HepG2 (cell line): ENCODE data around the gene POLE3. TPM values are rescaled to one million over a fixed set of nuclear protein-coding genes. Genes with fewer than 3 reads are reported as not detected.

ENCODE experiments used
- KLF16 ChIP-seq, 2 experiments: sonication (generic) in 1 of 2; formaldehyde crosslinking in 1 of 2; IDR thresholded peaks; 2 replicates each; pipeline versions ENCODE4 v1.6.1 to v1.8.0; 2016 to 2023; ENCODE audit warnings: missing genetic modification reagents in 2 of 2, missing compliant biosample characterization in 1 of 2
- KMT2B ChIP-seq: IDR thresholded peaks from 2 replicates; pipeline ENCODE4 v1.6.1; 2016; ENCODE audit warnings: missing genetic modification reagents, missing compliant biosample characterization
- REL ChIP-seq: sonication (generic); formaldehyde crosslinking; conservative IDR thresholded peaks from 2 replicates; pipeline ENCODE4 v1.8.0; 2022; ENCODE audit warnings: mild to moderate bottlenecking, missing genetic modification reagents, moderate library complexity
- SRSF1 ChIP-seq: fragments of 200-400 bp; formaldehyde crosslinking; optimal IDR thresholded peaks from 2 replicates; pipeline ENCODE3; 2017; ENCODE audit warnings: mild to moderate bottlenecking, low read depth, low read length, moderate library complexity
- ZFP36L2 ChIP-seq: sonication (generic); formaldehyde crosslinking; IDR thresholded peaks from 2 replicates; pipeline ENCODE4 v1.4.0; 2020; ENCODE audit warnings: missing genetic modification reagents
- ZNF160 ChIP-seq: sonication (generic); formaldehyde crosslinking; IDR thresholded peaks from 2 replicates; pipeline ENCODE4 v1.8.0; 2022; ENCODE audit warnings: mild to moderate bottlenecking, inconsistent platforms, missing genetic modification reagents
- ZNF430 ChIP-seq: sonication (generic); formaldehyde crosslinking; IDR thresholded peaks from 2 replicates; pipeline ENCODE4 v1.9.0; 2021; ENCODE audit warnings: mild to moderate bottlenecking, missing genetic modification reagents
- ZNF562 ChIP-seq: sonication (generic); formaldehyde crosslinking; IDR thresholded peaks from 2 replicates; pipeline ENCODE4 v1.8.0; 2022; ENCODE audit warnings: missing genetic modification reagents, borderline replicate concordance
- ZNF670 ChIP-seq: sonication (generic); formaldehyde crosslinking; IDR thresholded peaks from 2 replicates; pipeline ENCODE4 v1.8.0; 2022; ENCODE audit warnings: mild to moderate bottlenecking, missing genetic modification reagents, borderline replicate concordance
- ZNF749 ChIP-seq: sonication (generic); formaldehyde crosslinking; IDR thresholded peaks from 2 replicates; pipeline ENCODE4 v1.8.0; 2022; ENCODE audit warnings: mild to moderate bottlenecking, missing genetic modification reagents, moderate library complexity, borderline replicate concordance
- polyA plus RNA-seq, 8 experiments: library from polyadenylated mRNA; depleted of rRNA in 3 of 8; stranded (reverse) in 7 of 8; unstranded in 1 of 8; fragments of >200 nt; fragmentation: Illumina TruSeq in 4 of 8; extraction: Trizol in 4 of 8; gene quantifications; 2 replicates each; pipeline versions ENCODE4 v1.2.1 to v1.2.3, GENCODE V29; 2011 to 2016; ENCODE audit warnings: low read depth in 4 of 8, missing spikeins in 1 of 8, mixed read lengths in 1 of 8; ENCODE audit not compliant: insufficient read depth in 1 of 8
- total RNA-seq, 5 experiments: library from RNA; depleted of rRNA; stranded (reverse); fragments of >200 nt; fragmentation: Illumina TruSeq; extraction: Trizol; gene quantifications; 2 replicates each; pipeline ENCODE4 v1.2.3, GENCODE V29; 2016; ENCODE audit warnings: low read depth in 1 of 5
- TF ChIP-seq, protein P1 (sequence below): sonication (generic); formaldehyde crosslinking; IDR thresholded peaks from 2 replicates; pipeline ENCODE4 v1.8.1; 2023; ENCODE audit warnings: mild to moderate bottlenecking, missing genetic modification reagents, borderline replicate concordance
- TF ChIP-seq, protein P2 (sequence below): sonication (generic); formaldehyde crosslinking; IDR thresholded peaks from 2 replicates; pipeline ENCODE4 v1.4.0; 2020; ENCODE audit warnings: missing genetic modification reagents, borderline replicate concordance
- TF ChIP-seq, protein P3 (sequence below): sonication (generic); formaldehyde crosslinking; conservative IDR thresholded peaks from 2 replicates; pipeline ENCODE4 v1.4.0; 2020; ENCODE audit warnings: missing genetic modification reagents
- TF ChIP-seq, protein P4 (sequence below): sonication (generic); formaldehyde crosslinking; IDR thresholded peaks from 2 replicates; pipeline ENCODE4 v1.8.0; 2022; ENCODE audit warnings: low read depth, missing genetic modification reagents
- TF ChIP-seq, protein P5 (sequence below): IDR thresholded peaks from 2 replicates; pipeline ENCODE4 v1.6.1; 2012; ENCODE audit warnings: inconsistent platforms
- TF ChIP-seq, protein P6 (sequence below): sonication (generic); formaldehyde crosslinking; IDR thresholded peaks from 2 replicates; pipeline ENCODE4 v1.4.0; 2020; ENCODE audit warnings: missing genetic modification reagents
- TF ChIP-seq, protein P7 (sequence below), 2 experiments: sonication (generic) in 1 of 2; formaldehyde crosslinking in 1 of 2; IDR thresholded peaks; 2 replicates each; pipeline versions ENCODE4 v1.4.0 to v1.6.1; 2016 to 2020; ENCODE audit warnings: borderline replicate concordance in 1 of 2, low read depth in 1 of 2, mild to moderate bottlenecking in 1 of 2, missing genetic modification reagents in 1 of 2

The POLE3 gene
- total and polyA plus RNA-seq, 2 of the 13 experiments (the other 11 are each of a cell fraction or from before 2014, with no cell fraction given), result 36.0 to 77.2 TPM

DNA sequence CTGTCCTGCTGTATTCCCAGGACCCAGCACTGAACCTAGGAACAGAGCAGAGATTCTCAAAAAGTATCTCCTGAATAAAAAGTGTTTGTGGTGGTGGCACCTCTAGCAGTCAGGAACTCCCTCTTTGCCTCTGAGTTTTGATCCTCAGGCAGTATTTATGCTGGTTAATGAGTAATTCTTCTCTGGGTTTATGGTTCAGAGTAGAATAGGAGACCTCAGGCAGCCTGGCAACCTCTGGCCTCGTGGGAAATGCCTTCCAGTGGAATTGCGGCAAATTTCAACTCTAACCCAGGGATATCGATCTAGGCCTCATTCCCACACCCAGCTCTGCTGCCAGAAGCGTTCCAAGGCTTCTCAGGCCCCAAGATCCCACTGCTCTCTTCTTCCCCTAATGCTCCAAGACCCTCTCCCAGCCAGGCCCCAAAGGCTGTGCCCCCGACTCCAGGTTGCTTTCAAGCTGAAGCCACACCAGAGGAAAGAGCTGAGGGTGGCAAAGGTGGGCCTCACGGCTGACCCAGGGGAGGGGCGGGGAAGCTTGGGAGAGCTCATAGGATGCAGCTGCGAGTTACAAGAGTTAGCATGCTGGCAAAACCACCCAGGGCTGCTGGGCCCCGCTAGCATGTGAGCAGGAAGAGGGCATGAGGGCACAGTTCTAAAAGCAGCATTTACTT lies 22.8 kb downstream of the POLE3 start (continued):
- TF ChIP-seq, protein P1, sequence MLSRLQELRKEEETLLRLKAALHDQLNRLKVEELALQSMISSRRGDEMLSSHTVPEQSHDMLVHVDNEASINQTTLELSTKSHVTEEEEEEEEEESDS (CRISPR knock-in tag), result no peak
- TF ChIP-seq, protein P2, sequence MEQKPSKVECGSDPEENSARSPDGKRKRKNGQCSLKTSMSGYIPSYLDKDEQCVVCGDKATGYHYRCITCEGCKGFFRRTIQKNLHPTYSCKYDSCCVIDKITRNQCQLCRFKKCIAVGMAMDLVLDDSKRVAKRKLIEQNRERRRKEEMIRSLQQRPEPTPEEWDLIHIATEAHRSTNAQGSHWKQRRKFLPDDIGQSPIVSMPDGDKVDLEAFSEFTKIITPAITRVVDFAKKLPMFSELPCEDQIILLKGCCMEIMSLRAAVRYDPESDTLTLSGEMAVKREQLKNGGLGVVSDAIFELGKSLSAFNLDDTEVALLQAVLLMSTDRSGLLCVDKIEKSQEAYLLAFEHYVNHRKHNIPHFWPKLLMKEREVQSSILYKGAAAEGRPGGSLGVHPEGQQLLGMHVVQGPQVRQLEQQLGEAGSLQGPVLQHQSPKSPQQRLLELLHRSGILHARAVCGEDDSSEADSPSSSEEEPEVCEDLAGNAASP (CRISPR knock-in tag), result peak; percentile 93
- TF ChIP-seq ZNF160 (CRISPR knock-in tag), result peak; percentile 45; the same call in 1 of the 2 replicates
- TF ChIP-seq, protein P3, sequence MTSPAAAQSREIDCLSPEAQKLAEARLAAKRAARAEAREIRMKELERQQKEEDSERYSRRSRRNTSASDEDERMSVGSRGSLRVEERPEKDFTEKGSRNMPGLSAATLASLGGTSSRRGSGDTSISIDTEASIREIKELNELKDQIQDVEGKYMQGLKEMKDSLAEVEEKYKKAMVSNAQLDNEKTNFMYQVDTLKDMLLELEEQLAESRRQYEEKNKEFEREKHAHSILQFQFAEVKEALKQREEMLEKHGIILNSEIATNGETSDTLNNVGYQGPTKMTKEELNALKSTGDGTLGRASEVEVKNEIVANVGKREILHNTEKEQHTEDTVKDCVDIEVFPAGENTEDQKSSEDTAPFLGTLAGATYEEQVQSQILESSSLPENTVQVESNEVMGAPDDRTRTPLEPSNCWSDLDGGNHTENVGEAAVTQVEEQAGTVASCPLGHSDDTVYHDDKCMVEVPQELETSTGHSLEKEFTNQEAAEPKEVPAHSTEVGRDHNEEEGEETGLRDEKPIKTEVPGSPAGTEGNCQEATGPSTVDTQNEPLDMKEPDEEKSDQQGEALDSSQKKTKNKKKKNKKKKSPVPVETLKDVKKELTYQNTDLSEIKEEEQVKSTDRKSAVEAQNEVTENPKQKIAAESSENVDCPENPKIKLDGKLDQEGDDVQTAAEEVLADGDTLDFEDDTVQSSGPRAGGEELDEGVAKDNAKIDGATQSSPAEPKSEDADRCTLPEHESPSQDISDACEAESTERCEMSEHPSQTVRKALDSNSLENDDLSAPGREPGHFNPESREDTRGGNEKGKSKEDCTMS (CRISPR knock-in tag), result no peak
- TF ChIP-seq ZNF562 (CRISPR knock-in tag), result no peak
- no peak for TF ChIP-seq SRSF1
- TF ChIP-seq KLF16 (CRISPR knock-in tag; IDR thresholded peaks at IDR 0.05), result no peak; a peak in 1 of 4 replicates
- TF ChIP-seq KMT2B (CRISPR knock-in tag), result no peak
- no peak for TF ChIP-seq ZNF749 (CRISPR knock-in tag)
- TF ChIP-seq, protein P4, sequence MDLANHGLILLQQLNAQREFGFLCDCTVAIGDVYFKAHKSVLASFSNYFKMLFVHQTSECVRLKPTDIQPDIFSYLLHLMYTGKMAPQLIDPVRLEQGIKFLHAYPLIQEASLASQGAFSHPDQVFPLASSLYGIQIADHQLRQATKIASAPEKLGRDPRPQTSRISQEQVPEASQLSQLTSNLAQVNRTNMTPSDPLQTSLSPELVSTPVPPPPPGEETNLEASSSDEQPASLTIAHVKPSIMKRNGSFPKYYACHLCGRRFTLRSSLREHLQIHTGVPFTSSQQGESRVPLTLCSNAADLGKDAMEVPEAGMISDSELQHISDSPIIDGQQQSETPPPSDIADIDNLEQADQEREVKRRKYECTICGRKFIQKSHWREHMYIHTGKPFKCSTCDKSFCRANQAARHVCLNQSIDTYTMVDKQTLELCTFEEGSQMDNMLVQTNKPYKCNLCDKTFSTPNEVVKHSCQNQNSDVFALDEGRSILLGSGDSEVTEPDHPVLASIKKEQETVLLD (CRISPR knock-in tag), result no peak
- TF ChIP-seq ZFP36L2, result no peak
- peak; percentile 87 for TF ChIP-seq ZNF430 (CRISPR knock-in tag)
- TF ChIP-seq, protein P5, sequence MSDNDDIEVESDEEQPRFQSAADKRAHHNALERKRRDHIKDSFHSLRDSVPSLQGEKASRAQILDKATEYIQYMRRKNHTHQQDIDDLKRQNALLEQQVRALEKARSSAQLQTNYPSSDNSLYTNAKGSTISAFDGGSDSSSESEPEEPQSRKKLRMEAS, result peak; percentile 90
- TF ChIP-seq, protein P6, sequence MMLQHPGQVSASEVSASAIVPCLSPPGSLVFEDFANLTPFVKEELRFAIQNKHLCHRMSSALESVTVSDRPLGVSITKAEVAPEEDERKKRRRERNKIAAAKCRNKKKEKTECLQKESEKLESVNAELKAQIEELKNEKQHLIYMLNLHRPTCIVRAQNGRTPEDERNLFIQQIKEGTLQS (CRISPR knock-in tag), result no peak
- no peak for TF ChIP-seq REL (CRISPR knock-in tag)
- TF ChIP-seq, protein P7, sequence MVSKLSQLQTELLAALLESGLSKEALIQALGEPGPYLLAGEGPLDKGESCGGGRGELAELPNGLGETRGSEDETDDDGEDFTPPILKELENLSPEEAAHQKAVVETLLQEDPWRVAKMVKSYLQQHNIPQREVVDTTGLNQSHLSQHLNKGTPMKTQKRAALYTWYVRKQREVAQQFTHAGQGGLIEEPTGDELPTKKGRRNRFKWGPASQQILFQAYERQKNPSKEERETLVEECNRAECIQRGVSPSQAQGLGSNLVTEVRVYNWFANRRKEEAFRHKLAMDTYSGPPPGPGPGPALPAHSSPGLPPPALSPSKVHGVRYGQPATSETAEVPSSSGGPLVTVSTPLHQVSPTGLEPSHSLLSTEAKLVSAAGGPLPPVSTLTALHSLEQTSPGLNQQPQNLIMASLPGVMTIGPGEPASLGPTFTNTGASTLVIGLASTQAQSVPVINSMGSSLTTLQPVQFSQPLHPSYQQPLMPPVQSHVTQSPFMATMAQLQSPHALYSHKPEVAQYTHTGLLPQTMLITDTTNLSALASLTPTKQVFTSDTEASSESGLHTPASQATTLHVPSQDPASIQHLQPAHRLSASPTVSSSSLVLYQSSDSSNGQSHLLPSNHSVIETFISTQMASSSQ (IDR thresholded peaks at IDR 0.05; ENCODE audit: low read depth), result peak; percentile 94
- TF ChIP-seq, protein P7 (CRISPR knock-in tag; IDR thresholded peaks at IDR 0.05; ENCODE audit: borderline replicate concordance), result peak; percentile 95
- TF ChIP-seq ZNF670 (CRISPR knock-in tag), result no peak
